NCI-H1694 (cell line): ENCODE data around the gene SLC7A9.
A peak's percentile ranks its signal among the peaks of the same experiment; 100 is the strongest.

ENCODE experiments used
- DNase-seq: peaks from one replicate; lab custom pipeline; 2025; lab: John Stamatoyannopoulos, UW

SLC7A9 gene

GRCh38 chr19:32869369-32869965 lies at the start of gene SLC7A9:
SLC7A9 (minus strand) TSS chr19:32869767; CDS start chr19:32868534, 1,233 bp downstream.
- DNase-seq, result no peak

- DNase-seq, result no peak
Measured at GRCh38 chr19:32919365-32919764, 49.8 kb upstream of the SLC7A9 start.

- no peak for DNase-seq
Measured at GRCh38 chr19:32917616-32917996, 48.0 kb upstream of the SLC7A9 start.

GRCh38 chr19:32916969-32917615 lies 47.5 kb upstream of the SLC7A9 start:
- peak; percentile 48 for DNase-seq

GRCh38 chr19:32914879-32915660 lies 45.5 kb upstream of the SLC7A9 start:
- DNase-seq, result peak; percentile 28

GRCh38 chr19:32911467-32911866 lies 41.9 kb upstream of the SLC7A9 start:
- DNase-seq, result no peak

GRCh38 chr19:32910874-32911273 lies 41.3 kb upstream of the SLC7A9 start:
- no peak for DNase-seq

- no peak for DNase-seq
Measured at GRCh38 chr19:32910094-32910493, 40.5 kb upstream of the SLC7A9 start.

GRCh38 chr19:32909257-32909656 lies 39.7 kb upstream of the SLC7A9 start:
- DNase-seq, result no peak

- DNase-seq, result no peak
Measured at GRCh38 chr19:32908641-32909190, 39.1 kb upstream of the SLC7A9 start.

GRCh38 chr19:32902448-32902847 lies 32.9 kb upstream of the SLC7A9 start:
- DNase-seq, result no peak

GRCh38 chr19:32901504-32902161 lies 32.1 kb upstream of the SLC7A9 start:
- DNase-seq, result no peak

- no peak for DNase-seq
Measured at GRCh38 chr19:32896516-32897214, 27.1 kb upstream of the SLC7A9 start.

- no peak for DNase-seq
Measured at GRCh38 chr19:32895384-32895783, 25.8 kb upstream of the SLC7A9 start.

- no peak for DNase-seq
Measured at GRCh38 chr19:32891609-32892008, 22.0 kb upstream of the SLC7A9 start.

- no peak for DNase-seq
Measured at GRCh38 chr19:32890841-32891240, 21.3 kb upstream of the SLC7A9 start.

GRCh38 chr19:32890326-32890725 lies 20.8 kb upstream of the SLC7A9 start:
- DNase-seq, result no peak

- DNase-seq, result no peak
Measured at GRCh38 chr19:32889137-32889934, 19.8 kb upstream of the SLC7A9 start.

- no peak for DNase-seq
Measured at GRCh38 chr19:32887572-32888215, 18.1 kb upstream of the SLC7A9 start.

GRCh38 chr19:32886241-32886640 lies 16.7 kb upstream of the SLC7A9 start:
- no peak for DNase-seq
